Sigmoid colon (tissue), 4 donors: Measurements from ENCODE around the gene CTSA.

Experiments used
- EP300 ChIP-seq, 4 donors: sonication (generic); formaldehyde crosslinking; IDR thresholded peaks; one replicate each; pipeline ENCODE4 v1.6.1; 2017; ENCODE audit warnings: antibody characterized with exemption in 4 of 4
- POLR2A ChIP-seq, 2 donors: fragments of 450-650 bp; IDR thresholded peaks; one replicate each; pipeline ENCODE4 v1.6.1; 2016; ENCODE audit warnings: antibody characterized with exemption in 2 of 2, mild to moderate bottlenecking in 2 of 2, moderate library complexity in 2 of 2
- TF ChIP-seq, protein P1 (sequence below), 4 experiments: fragments of 450-650 bp in 3 of 4; fragments of 200-600 bp in 1 of 4; IDR thresholded peaks; one replicate each; pipeline ENCODE4 v1.5.1; 2016 to 2019; ENCODE audit warnings: antibody characterized with exemption in 4 of 4, mild to moderate bottlenecking in 3 of 4, moderate library complexity in 2 of 4

- TF ChIP-seq, protein P1, sequence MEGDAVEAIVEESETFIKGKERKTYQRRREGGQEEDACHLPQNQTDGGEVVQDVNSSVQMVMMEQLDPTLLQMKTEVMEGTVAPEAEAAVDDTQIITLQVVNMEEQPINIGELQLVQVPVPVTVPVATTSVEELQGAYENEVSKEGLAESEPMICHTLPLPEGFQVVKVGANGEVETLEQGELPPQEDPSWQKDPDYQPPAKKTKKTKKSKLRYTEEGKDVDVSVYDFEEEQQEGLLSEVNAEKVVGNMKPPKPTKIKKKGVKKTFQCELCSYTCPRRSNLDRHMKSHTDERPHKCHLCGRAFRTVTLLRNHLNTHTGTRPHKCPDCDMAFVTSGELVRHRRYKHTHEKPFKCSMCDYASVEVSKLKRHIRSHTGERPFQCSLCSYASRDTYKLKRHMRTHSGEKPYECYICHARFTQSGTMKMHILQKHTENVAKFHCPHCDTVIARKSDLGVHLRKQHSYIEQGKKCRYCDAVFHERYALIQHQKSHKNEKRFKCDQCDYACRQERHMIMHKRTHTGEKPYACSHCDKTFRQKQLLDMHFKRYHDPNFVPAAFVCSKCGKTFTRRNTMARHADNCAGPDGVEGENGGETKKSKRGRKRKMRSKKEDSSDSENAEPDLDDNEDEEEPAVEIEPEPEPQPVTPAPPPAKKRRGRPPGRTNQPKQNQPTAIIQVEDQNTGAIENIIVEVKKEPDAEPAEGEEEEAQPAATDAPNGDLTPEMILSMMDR (IDR thresholded peaks at IDR 0.05), result no peak
- TF ChIP-seq POLR2A (IDR thresholded peaks at IDR 0.05) (no peak), EP300 (IDR thresholded peaks at IDR 0.05) (no peak)
Measured at GRCh38 chr20:45937765-45938164, 46.6 kb downstream of the CTSA start.
